Right cardiac atrium (tissue), 5 donors: Measurements from ENCODE around the gene PKNOX2. TPM values are rescaled to one million over a fixed set of nuclear protein-coding genes. Genes with fewer than 3 reads are reported as not detected.

ENCODE experiments used
- ATAC-seq, 2 donors: fragments of 200-7000 bp; cut with Tn5 transposase; one replicate each; pipeline versions ENCODE4 v1.8.0 to v1.9.1; 2020; ENCODE audit warnings: moderate library complexity in 2 of 2, mild to moderate bottlenecking in 1 of 2
- DNase-seq, 3 donors: peaks; one replicate each; pipeline ENCODE4 v3.0.0-alpha.2; 2020
- H3K27ac ChIP-seq: one replicate; pipeline ENCODE4 v1.5.1; 2013; ENCODE audit warnings: mild to moderate bottlenecking, low read length, control low read depth, moderate library complexity
- H3K27me3 ChIP-seq: one replicate; pipeline ENCODE4 v1.6.1; 2013; ENCODE audit not compliant: control insufficient read depth, insufficient read depth
- H3K4me1 ChIP-seq: one replicate; pipeline ENCODE4 v1.6.1; 2013; ENCODE audit warnings: low read length; ENCODE audit not compliant: control insufficient read depth, insufficient read depth
- H3K4me3 ChIP-seq: one replicate; pipeline ENCODE4 v1.5.1; 2013; ENCODE audit warnings: low read length, control low read depth
- H3K9me3 ChIP-seq: one replicate; pipeline ENCODE4 v1.6.1; 2013; ENCODE audit warnings: low read length; ENCODE audit not compliant: control insufficient read depth
- WGBS: extraction: QIAGEN DNeasy Blood & Tissue Kit; methylation state at CpG from one replicate; pipeline ENCODE4 v1.1.7; 2013; 5-methylcytosine and 5-hydroxymethylcytosine counted together
- intact Hi-C, 4 donors: fragments of 100-400 bp; cut with DNase I; formaldehyde crosslinking; loops; one replicate each; pipeline versions ENCODE4 v1.11.0 to v1.14.0; 2022 to 2023
- polyA plus RNA-seq: library from polyadenylated mRNA; stranded (reverse); fragments of 200-250 nt; gene quantifications from one replicate; pipeline ENCODE4 v1.2.3, GENCODE V29; 2013
- total RNA-seq, 4 donors: library from RNA; stranded (reverse); fragmentation: NEBNext Ultra II Directional; extraction: Animal tissue kit (Norgen Biotek cat#: 25700); gene quantifications; one replicate each; pipeline ENCODE4 v1.2.1, GENCODE V29; 2021
- donor health status: healthy with polysubstance abuse.
- donor health status: DM: no; HTN: yes; CAD: no.
- donor health status: DM: no; HTN: no; CAD: no.
- donor health status: DM: no; HTN: yes; CAD: no; lungs with severe emphysema.
- donor health status: DM: yes; HTN: yes; CAD: no.

Gene PKNOX2
- total and polyA plus RNA-seq, 5 donors, result 8.1 to 20.2 (median 17.6) TPM

DNA sequence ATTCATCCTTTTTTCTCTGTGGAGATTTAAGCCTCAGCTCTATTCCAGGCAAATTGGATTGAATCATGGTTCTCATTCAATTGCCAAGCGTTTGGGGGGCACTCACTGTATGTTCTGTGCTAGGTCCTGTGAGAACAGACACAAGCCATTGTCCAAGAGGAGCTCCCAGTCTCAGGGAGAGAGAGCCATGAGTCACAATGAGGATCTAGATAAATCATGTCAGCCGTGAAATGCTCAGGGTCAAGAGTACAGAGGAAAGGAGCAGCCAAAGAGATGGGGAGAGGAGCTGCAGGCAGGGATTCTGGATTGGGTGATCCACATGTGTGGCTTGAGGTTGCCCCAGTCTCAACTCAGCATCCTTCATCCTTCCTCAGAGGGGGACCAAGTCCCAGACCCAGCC, 237.9 kb downstream of the PKNOX2 start:
- no peak for DNase-seq
- Histone ChIP-seq H3K27me3 (no peaks in the 10 kb centered on the region), H3K4me1 (peaks cover 7% of the 10 kb centered on the region), H3K4me3 (no peak overlapping the region), H3K9me3 (no peaks in the 10 kb centered on the region), H3K27ac (no peak overlapping the region)
- 44% methylated on average over 2 of the region's 2 CpGs for WGBS
- intact Hi-C loops, result loop anchor here (10.0 kb wide), 4 partner anchors 48 to 308 kb away; partner anchors contain the start of gene PKNOX2 (in 3 of the 4)
- ATAC-seq, result no peak

DNA sequence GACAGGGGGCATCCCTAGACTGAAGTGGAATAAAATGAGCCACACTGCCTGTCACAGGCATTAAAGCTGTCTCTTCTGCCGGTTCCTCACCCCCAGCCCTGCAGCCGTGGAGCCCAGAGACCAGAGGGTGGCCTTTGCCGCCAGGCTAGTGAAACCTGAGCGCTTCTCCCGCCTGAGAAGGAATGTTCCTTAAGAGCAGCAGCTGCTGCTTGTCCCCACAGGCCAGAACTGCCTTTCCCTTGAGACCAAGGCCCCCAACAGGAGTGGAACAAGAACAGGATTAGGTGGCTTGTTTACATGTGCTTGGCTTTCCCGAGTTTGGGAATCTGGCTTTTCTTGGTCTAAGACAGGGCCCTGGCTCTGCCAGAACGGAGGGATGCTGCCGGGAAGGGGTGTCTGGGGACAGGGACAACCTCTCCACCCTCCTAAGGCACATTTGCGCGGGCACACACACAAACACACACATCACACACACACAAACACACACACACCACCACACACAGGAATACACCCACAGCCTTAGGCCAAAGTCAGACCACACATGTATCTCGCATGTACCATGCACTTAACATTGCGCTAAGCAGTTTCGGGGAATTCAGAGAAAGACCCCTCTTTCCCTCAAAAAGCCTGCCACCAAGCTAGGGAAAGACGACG, 239.7 kb downstream of the PKNOX2 start:
- WGBS, result 55% methylated on average over 15 of the region's 15 CpGs
- H3K27me3 ChIP-seq, result no peaks in the 10 kb centered on the region
- H3K27ac ChIP-seq, result no peak overlapping the region
- peak; percentile 4 to 6 for ATAC-seq
- H3K4me3 ChIP-seq, result no peak overlapping the region
- no peak for DNase-seq
- peaks cover 7% of the 10 kb centered on the region for H3K4me1 ChIP-seq
- intact Hi-C loops, result loop anchor here (10.0 kb wide), 4 partner anchors 49 to 309 kb away; partner anchors contain the start of gene PKNOX2 (in 3 of the 4)
- H3K9me3 ChIP-seq, result no peaks in the 10 kb centered on the region

DNA sequence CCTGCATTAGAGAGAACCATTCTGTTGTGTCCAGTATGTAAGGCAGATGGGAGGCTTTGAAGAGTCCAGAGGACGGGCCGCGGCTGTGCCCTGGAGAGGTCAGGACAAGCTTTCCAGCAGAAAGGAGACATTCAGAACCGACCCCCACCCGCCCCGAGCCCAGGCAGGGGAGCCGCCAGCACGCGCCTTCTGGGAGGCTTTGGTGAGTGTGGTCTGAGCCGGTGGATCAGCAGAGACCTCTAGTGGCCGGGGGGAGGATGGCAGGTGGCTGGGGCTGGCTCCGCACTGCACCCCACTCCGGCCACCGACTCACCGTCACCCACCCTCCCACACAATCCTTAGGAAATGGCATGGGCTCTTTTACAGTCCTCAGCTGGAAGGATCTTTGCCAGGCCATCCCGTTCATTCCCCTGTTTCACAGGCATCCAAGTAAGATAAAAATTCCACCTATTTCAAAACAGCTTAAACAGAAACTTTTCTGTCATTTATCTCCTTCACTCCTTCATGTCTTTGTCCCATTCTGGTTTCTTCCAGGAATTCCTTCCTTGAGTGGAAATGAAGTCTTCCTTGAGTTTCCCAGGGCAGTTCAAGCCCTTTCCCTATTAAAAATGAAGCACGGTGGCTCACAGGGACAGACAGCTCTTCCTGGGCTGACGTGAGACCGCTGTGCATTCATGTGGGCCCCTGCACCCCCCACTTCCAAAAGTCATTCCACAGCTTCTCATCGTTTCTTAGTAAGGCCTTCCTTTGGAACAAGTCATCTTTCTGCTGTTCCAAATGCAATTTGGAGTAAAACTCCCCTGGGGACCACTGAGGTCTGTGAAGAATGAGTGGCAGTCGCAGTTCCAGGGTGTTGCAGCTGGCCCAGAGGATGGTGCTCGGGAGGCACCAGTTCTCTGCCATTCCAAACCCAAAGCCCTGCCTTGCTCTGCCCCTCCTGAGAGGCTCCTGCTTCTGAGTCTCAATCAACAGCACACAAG, 240.6 kb downstream of the PKNOX2 start:
- ATAC-seq (peak; percentile 84 to 88), DNase-seq (peak; percentile 71 to 91 (median 90))
- H3K27ac ChIP-seq, result no peak overlapping the region
- peaks cover 7% of the 10 kb centered on the region for H3K4me1 ChIP-seq
- 21% methylated on average over 22 of the region's 22 CpGs for WGBS
- intact Hi-C loops, result loop anchor here (10.0 kb wide), 4 partner anchors 50 to 310 kb away; partner anchors contain the start of gene PKNOX2 (in 3 of the 4)
- no peak overlapping the region for H3K4me3 ChIP-seq
- H3K27me3 ChIP-seq, result no peaks in the 10 kb centered on the region
- no peaks in the 10 kb centered on the region for H3K9me3 ChIP-seq

DNA sequence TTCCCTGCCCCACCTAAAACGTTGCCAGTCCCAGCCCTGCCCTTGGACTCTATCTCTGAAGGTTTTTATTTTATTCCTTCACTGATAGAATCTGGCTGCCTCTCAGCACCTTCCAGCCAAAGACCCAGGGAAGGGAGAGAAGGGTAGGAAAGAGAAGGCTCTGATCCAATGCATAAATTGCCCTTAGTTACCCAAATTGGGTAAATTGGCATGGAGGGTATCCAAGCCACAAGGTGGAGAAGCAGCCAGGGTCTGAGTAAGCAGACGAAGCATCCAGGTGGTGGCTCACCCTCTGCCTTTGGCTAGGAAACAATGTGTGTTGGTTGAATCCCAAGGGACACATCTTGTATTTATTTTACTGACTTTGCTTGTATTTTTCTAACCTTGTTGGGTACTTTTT, 242.5 kb downstream of the PKNOX2 start:
- Histone ChIP-seq H3K27me3 (no peaks in the 10 kb centered on the region), H3K4me3 (no peak overlapping the region), H3K9me3 (no peaks in the 10 kb centered on the region), H3K4me1 (peaks cover 1% of the 10 kb centered on the region), H3K27ac (no peak overlapping the region)
- intact Hi-C loops, result loop anchor here (10.0 kb wide), 4 partner anchors 52 to 312 kb away; partner anchors contain the start of gene PKNOX2 (in 3 of the 4)
- WGBS, result 51% methylated on average over 2 of the region's 2 CpGs
- DNase-seq (no peak), ATAC-seq (no peak)

DNA sequence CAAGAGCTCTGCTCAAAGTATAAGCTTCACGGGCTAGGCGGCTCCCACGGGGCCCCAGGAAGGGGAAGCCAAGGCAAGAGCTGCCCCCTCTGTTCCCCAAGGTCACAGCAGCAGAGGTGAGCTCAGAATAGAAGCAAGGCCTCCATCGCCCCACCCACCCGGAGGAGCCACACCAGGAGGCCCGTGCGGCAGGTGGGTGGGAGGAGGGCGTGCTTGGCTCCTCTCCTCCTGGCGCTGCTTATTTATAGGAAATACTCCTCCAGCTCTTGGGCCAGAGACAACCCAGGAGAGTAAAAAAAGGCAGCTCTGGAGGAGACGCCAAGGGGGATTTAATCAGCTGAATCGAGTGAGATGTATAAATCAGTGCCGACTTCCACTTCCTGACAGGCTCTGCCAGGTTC, 243.8 kb downstream of the PKNOX2 start:
- intact Hi-C loops, result loop anchor here (10.0 kb wide), 4 partner anchors 54 to 314 kb away; partner anchors contain the start of gene PKNOX2 (in 3 of the 4)
- peak in 1 of 2 donors; percentile 10 for ATAC-seq
- Histone ChIP-seq H3K27me3 (no peaks in the 10 kb centered on the region), H3K4me3 (no peak overlapping the region), H3K4me1 (no peaks in the 10 kb centered on the region), H3K9me3 (no peaks in the 10 kb centered on the region), H3K27ac (no peak overlapping the region)
- 45% methylated on average over 12 of the region's 12 CpGs for WGBS
- peak in 1 of 3 donors; percentile 63 for DNase-seq

DNA sequence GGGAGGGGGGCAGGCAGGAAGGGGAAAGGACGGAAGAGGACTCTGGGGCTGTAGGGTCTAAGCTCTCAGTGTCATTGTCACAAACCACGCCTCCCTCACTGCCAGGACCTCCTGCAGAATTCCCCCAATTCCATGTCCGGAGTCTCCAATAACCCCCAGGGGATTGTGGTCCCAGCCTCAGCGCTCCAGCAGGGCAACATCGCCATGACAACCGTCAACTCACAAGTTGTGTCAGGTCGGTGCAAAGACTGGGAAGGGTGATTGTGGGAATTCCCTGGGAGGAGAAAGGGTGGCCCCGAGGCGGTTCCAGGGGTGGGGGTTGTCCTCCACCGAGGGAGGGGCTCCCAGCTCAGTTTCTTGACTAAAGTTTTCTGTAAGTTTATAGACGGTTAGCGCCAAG, 245.5 kb downstream of the PKNOX2 start:
- H3K9me3 ChIP-seq, result no peaks in the 10 kb centered on the region
- H3K27me3 ChIP-seq, result no peaks in the 10 kb centered on the region
- ATAC-seq (no peak), DNase-seq (no peak)
- no peak overlapping the region for H3K27ac ChIP-seq
- WGBS, result 59% methylated on average over 12 of the region's 12 CpGs
- H3K4me1 ChIP-seq, result no peaks in the 10 kb centered on the region
- no peak overlapping the region for H3K4me3 ChIP-seq
- intact Hi-C loops, result no loop called here

DNA sequence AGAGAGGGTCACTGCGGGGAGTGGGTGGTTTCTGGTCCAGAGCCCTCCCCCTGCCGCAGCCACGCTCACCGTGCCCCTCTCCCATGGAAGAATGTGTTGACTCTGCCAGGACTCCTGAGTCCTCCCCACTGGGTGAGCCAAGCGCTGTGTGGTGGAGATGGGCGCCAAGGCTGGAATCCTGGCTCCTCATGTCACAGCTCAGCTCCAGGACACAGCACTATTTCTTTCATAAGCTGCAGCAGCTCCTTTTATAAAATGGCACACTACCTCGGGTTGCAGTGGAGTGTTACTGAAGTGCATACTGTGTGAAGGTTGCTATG, 247.6 kb downstream of the PKNOX2 start:
- Histone ChIP-seq H3K4me1 (no peaks in the 10 kb centered on the region), H3K9me3 (no peaks in the 10 kb centered on the region), H3K27me3 (no peaks in the 10 kb centered on the region), H3K4me3 (no peak overlapping the region), H3K27ac (no peak overlapping the region)
- no peak for ATAC-seq
- WGBS, result 89% methylated on average over 7 of the region's 7 CpGs
- no peak for DNase-seq
- intact Hi-C loops, result no loop called here

DNA sequence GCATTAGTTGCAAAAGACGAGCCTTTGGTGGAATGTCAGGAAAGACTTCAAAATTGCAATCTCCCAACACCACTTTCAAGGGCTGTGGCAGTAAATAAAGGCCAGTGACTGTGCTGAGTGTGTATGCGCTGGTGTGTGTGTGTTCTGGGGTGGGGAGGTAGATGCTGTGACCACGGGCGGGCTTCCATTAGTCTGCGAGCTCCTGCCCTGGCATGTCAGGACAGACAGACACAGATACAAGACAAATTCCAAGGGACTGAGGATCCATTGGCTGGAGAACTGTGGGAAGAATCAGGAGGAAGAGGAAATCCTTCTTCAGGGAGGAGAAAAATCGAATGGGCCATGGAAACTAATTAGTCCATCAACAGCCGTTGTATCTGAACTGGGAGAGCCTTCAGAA, 248.0 kb downstream of the PKNOX2 start:
- intact Hi-C loops, result no loop called here
- Histone ChIP-seq H3K9me3 (no peaks in the 10 kb centered on the region), H3K27ac (no peak overlapping the region), H3K4me3 (no peak overlapping the region), H3K27me3 (no peaks in the 10 kb centered on the region), H3K4me1 (no peaks in the 10 kb centered on the region)
- WGBS, result 84% methylated on average over 7 of the region's 7 CpGs
- ATAC-seq, result no peak
- DNase-seq, result no peak

DNA sequence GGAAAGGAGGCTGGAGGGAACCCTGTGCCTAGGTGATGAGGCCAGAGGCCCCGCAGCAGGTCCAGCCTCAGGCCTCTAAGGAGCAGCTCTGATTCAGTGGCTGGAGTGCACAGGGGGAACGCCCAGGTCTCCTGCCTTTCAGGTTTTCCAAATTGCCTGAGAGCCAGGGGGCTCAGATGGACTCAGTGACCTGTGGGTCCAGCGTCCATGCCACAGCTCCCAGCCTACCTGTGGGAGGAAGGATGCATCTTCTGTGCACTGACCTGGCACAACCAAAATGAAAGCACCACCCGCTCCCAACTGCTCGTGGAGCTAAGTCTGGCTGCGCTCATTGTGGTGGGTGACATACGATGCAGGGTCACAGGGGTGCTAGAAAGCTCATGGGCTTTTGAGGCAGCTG, 248.7 kb downstream of the PKNOX2 start:
- no peak overlapping the region for H3K27ac ChIP-seq
- no peak for ATAC-seq
- DNase-seq, result no peak
- 78% methylated on average over 7 of the region's 7 CpGs for WGBS
- H3K9me3 ChIP-seq, result no peaks in the 10 kb centered on the region
- H3K27me3 ChIP-seq, result no peaks in the 10 kb centered on the region
- no peaks in the 10 kb centered on the region for H3K4me1 ChIP-seq
- intact Hi-C loops, result no loop called here
- no peak overlapping the region for H3K4me3 ChIP-seq

DNA sequence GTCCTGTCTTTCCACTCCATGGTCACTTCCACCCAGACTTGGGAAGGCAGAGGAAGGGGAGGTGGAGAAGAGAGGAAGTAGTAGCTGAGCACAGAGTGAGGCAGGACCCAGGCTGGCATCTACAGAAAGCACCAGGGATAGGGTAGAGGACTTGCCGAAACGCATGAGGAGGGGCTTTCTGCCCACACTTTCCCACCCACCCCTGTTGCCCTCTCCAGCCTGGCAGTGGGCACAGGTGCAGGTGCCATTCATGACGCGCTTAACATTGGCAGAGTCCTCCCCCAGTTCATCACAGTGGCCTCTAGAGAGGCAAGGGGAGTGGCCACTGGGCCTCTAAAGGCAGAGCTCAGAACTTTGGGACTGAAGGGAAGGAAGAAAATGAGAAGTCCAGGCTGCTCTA, 249.6 kb downstream of the PKNOX2 start:
- Histone ChIP-seq H3K4me1 (no peaks in the 10 kb centered on the region), H3K27ac (no peak overlapping the region), H3K4me3 (no peak overlapping the region), H3K9me3 (no peaks in the 10 kb centered on the region), H3K27me3 (no peaks in the 10 kb centered on the region)
- intact Hi-C loops, result no loop called here
- 96% methylated on average over 4 of the region's 4 CpGs for WGBS
- ATAC-seq, result no peak
- no peak for DNase-seq
